GM12865 (cell line): Measurements from ENCODE around the gene RMND5A.
"Not testable (repeated sequence)": the region's sequence is repeated elsewhere in the genome, so short reads cannot be mapped to it uniquely, and the experiment has no call there.

Experiments used
- DNase-seq: peaks from one replicate; pipeline ENCODE4 v3.0.0; 2010; ENCODE audit warnings: low read depth
- H3K4me3 ChIP-seq: 2 replicates; pipeline ENCODE4 v1.5.1; 2011; ENCODE audit warnings: mild to moderate bottlenecking, low read depth, low read length, control low read depth
- TF ChIP-seq, protein P1 (sequence below): IDR thresholded peaks from 2 replicates; pipeline ENCODE4 v1.5.1; 2011; ENCODE audit warnings: low read length, control low read depth, low read depth, inconsistent platforms; ENCODE audit not compliant: insufficient read depth; ENCODE audit errors: missing control alignments

RMND5A gene

GRCh38 chr2:86725706-86726105, 5.6 kb downstream of the RMND5A start:
- H3K4me3 ChIP-seq, DNase-seq: not testable (repeated sequence)

GRCh38 chr2:86732040-86732525, 12.0 kb downstream of the RMND5A start:
- not testable (repeated sequence) for H3K4me3 ChIP-seq, DNase-seq

DNA sequence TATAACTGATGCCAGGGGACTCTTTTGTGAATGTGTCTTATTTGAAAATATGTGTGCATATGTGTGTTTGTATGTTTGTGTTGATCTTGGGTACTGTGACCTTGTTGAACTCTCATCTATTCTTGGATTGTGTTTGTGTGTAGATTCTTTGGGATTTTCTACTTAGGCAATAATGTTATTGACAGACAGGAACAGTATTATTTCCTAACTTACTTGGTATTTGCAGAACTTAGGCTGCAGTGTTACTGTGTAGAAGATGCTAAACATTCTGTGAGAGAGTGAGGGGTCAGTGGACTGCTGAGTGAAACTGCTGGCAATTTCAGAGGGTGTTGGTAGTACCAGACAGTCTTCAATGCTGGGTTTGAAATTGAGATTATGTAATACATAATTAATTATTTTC, 12.7 kb downstream of the RMND5A start:
- not testable (repeated sequence) for DNase-seq, H3K4me3 ChIP-seq

- not testable (repeated sequence) for H3K4me3 ChIP-seq, DNase-seq
Observed at GRCh38 chr2:86733528-86733927, 13.4 kb downstream of the RMND5A start.

- DNase-seq, H3K4me3 ChIP-seq: not testable (repeated sequence)
Observed at GRCh38 chr2:86734896-86735295, 14.8 kb downstream of the RMND5A start.

DNA sequence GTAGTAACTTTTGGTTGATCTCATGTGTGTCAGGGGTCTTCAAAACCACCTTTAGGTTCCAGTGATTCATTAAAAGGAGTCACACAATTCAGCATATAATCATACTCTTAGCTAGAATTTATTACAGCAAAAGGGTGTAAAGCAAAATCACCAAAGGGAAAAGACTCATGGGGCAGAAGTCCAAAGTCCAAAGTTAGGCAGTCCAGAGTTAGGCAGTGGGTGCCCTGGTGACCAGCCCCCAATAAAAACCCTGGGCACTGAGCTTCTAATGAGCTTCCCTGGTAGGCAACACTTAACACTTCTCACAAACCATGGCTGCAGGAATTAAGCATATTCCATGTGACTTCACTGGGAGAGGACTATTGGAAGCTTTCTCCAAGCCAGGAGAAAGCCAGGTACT, 19.4 kb downstream of the RMND5A start:
- not testable (repeated sequence) for H3K4me3 ChIP-seq, DNase-seq

DNA sequence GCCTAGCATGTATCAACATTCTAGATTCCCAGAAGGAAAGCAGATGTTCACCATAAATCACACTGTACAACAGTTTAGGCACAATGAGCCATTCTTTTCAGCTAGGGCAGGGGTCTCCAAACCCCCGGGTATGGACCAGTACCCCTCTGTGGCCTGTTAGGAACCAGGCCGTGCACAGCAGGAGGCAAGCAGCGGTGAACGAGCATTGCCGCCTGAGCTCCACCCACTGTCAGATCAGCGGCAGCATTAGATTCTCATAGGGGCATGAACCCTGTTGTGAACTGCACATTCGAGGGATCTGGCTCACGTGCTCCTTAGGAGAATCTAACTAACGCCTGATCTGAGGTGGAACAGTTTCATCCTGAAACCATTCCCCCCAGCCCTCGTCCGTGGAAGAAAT, 19.8 kb downstream of the RMND5A start:
- not testable (repeated sequence) for DNase-seq

GRCh38 chr2:86741889-86742498, 21.9 kb downstream of the RMND5A start:
- not testable (repeated sequence) for H3K4me3 ChIP-seq, DNase-seq

More for the DNA sequence above, 19.8 kb downstream of the RMND5A start:
- H3K4me3 ChIP-seq = not testable (repeated sequence)

DNA sequence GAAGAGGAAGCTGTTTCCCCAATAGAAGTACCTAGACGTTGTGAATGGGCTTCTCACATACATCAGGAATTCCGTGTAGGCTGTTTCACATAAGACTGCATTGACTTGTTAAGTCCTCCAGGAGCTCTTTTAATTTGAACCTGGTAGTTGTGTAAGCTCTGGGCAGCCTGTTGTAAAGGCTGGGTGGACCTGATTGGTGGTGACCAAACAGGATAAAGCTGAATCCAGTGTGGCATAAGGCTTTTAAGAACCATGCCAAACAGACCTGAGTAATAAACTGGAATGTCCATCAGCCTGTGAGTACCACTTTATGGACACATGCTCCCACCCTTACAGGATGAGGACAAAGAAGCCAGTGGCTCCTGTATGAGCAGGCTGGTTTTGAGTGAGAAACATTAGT, 24.1 kb downstream of the RMND5A start:
- TF ChIP-seq, protein P1, sequence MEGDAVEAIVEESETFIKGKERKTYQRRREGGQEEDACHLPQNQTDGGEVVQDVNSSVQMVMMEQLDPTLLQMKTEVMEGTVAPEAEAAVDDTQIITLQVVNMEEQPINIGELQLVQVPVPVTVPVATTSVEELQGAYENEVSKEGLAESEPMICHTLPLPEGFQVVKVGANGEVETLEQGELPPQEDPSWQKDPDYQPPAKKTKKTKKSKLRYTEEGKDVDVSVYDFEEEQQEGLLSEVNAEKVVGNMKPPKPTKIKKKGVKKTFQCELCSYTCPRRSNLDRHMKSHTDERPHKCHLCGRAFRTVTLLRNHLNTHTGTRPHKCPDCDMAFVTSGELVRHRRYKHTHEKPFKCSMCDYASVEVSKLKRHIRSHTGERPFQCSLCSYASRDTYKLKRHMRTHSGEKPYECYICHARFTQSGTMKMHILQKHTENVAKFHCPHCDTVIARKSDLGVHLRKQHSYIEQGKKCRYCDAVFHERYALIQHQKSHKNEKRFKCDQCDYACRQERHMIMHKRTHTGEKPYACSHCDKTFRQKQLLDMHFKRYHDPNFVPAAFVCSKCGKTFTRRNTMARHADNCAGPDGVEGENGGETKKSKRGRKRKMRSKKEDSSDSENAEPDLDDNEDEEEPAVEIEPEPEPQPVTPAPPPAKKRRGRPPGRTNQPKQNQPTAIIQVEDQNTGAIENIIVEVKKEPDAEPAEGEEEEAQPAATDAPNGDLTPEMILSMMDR = no peak
- H3K4me3 ChIP-seq = no peak overlapping the region
- DNase-seq = no peak

- DNase-seq = no peak
- no peak overlapping the region for H3K4me3 ChIP-seq
- TF ChIP-seq, protein P1 = no peak
Observed at GRCh38 chr2:86746939-86747338, 26.8 kb downstream of the RMND5A start.

DNA sequence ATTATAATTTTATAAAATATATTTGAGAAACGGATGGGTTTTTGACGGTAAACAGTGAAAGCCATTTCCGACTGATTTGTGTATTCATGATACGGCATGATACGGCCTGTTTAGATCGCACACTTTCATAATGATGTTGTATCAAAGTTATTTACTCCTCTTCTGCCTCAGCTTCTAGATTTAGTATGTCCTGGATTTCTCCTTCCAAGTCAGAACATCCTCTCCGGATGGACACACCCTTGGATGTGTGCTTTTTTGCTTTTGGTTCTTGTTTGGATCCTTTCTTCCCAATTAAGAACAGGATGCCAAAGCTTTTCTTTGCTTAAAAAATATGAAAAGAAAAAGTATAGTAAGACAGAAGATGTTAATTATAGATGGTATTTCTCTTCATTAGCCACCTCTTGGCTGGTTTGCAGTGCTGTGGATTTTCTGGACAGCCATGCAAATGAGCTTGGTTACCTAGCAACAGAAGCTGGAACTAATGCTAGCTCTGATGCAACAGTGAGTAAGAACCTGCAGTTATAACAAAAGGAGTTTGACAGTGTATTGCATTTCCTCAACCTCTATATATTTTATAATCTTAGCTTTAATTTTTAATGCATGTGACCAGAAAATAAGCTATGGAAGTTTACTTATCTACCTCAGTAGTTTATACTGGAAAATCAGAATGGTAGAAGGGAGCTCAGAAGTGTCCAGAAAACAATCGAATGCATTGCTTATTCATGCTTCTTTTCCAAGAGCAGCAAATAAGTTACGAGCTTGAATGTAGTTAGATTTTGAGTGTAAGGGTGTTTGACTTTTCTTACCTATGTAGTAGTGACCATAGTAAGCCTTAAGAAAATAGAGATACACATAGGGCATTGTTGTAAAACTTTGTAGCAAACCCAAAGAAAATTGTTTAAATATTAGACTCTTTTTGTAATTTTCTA, 27.9 kb downstream of the RMND5A start:
- DNase-seq = peak; percentile 57
- H3K4me3 ChIP-seq = no peak overlapping the region
- TF ChIP-seq, protein P1 = no peak
